CD14-positive monocyte (primary cell): ENCODE measurements around the gene ATF7IP2. TPM values are rescaled to one million over a fixed set of nuclear protein-coding genes. Genes with fewer than 3 reads are reported as not detected.
"Not testable (repeated sequence)": the region's sequence is repeated elsewhere in the genome, so short reads cannot be mapped to it uniquely, and the experiment has no call there.

Source experiments
- DNase-seq, 3 donors: peaks; one replicate each; pipeline ENCODE4 v3.0.0-alpha.2; 2011 to 2022
- H2AFZ ChIP-seq: 2 replicates; pipeline ENCODE4 v1.6.0; 2012; ENCODE audit warnings: mild to moderate bottlenecking, low read depth, low read length, inconsistent platforms; ENCODE audit not compliant: insufficient read depth, poor library complexity, severe bottlenecking
- H3K27ac ChIP-seq, 2 donors: 1 replicate in 1 of 2; 2 replicates in 1 of 2; pipeline ENCODE4 v1.5.1; 2012 to 2013; ENCODE audit warnings: low read length in 2 of 2, control low read depth in 1 of 2, inconsistent platforms in 1 of 2, low read depth in 1 of 2, mild to moderate bottlenecking in 1 of 2
- H3K27me3 ChIP-seq, 2 donors: one replicate each; pipeline versions ENCODE4 v1.6.0 to v1.6.1; 2011 to 2013; ENCODE audit warnings: low read length in 2 of 2; ENCODE audit not compliant: control insufficient read depth in 2 of 2, insufficient read depth in 2 of 2
- H3K36me3 ChIP-seq, 2 donors: replicated peaks in 1 of 2; 1 replicate in 1 of 2; 2 replicates in 1 of 2; pipeline versions ENCODE4 v1.5.1 to v1.6.1; 2012 to 2013; ENCODE audit warnings: low read length in 2 of 2, control low read depth in 1 of 2, inconsistent platforms in 1 of 2, mild to moderate bottlenecking in 1 of 2; ENCODE audit not compliant: insufficient read depth in 2 of 2, control insufficient read depth in 1 of 2
- H3K4me1 ChIP-seq, 2 donors: 1 replicate in 1 of 2; 2 replicates in 1 of 2; pipeline versions ENCODE4 v1.5.1 to v1.6.1; 2012 to 2013; ENCODE audit warnings: low read length in 2 of 2, control low read depth in 1 of 2, inconsistent platforms in 1 of 2, mild to moderate bottlenecking in 1 of 2, moderate library complexity in 1 of 2; ENCODE audit not compliant: insufficient read depth in 2 of 2, control insufficient read depth in 1 of 2
- H3K4me2 ChIP-seq: replicated peaks from 2 replicates; pipeline ENCODE3; 2012; ENCODE audit warnings: low read length, moderate library complexity, mild to moderate bottlenecking; ENCODE audit not compliant: poor library complexity, severe bottlenecking; ENCODE audit errors: extremely low read depth
- H3K4me3 ChIP-seq, 3 experiments: fragments of 200-600 bp in 1 of 3; sonication (generic) in 1 of 3; replicated peaks in 1 of 3; 1 replicate in 2 of 3; 2 replicates in 1 of 3; pipeline ENCODE4 v1.5.1; 2011 to 2013; ENCODE audit warnings: low read length in 3 of 3, mild to moderate bottlenecking in 3 of 3, control low read depth in 2 of 3, low read depth in 2 of 3, inconsistent platforms in 1 of 3, moderate library complexity in 1 of 3
- H3K79me2 ChIP-seq: 2 replicates; pipeline ENCODE4 v1.6.0; 2012; ENCODE audit warnings: mild to moderate bottlenecking, control low read depth, inconsistent platforms, low read length, moderate library complexity; ENCODE audit not compliant: insufficient read depth
- H3K9ac ChIP-seq: 2 replicates; pipeline ENCODE4 v1.6.0; 2017; ENCODE audit warnings: low read length, mild to moderate bottlenecking; ENCODE audit not compliant: insufficient read depth, poor library complexity, severe bottlenecking
- H3K9me3 ChIP-seq, 2 donors: replicated peaks in 1 of 2; 1 replicate in 1 of 2; 2 replicates in 1 of 2; pipeline versions ENCODE4 v1.5.1 to v1.6.1; 2012 to 2013; ENCODE audit warnings: low read length in 2 of 2, control low read depth in 1 of 2; ENCODE audit not compliant: control insufficient read depth in 1 of 2, insufficient read depth in 1 of 2
- H4K20me1 ChIP-seq: 2 replicates; pipeline ENCODE4 v1.6.0; 2012; ENCODE audit warnings: mild to moderate bottlenecking, low read length, control low read depth, moderate library complexity; ENCODE audit not compliant: insufficient read depth
- H3K27ac Mint-ChIP-seq, 7 donors: one replicate each; pipeline ENCODE4 v1.8.0; 2020; ENCODE audit warnings: mild to moderate bottlenecking in 7 of 7, mixed read lengths in 7 of 7, moderate library complexity in 6 of 7, inconsistent platforms in 2 of 7
- H3K27me3 Mint-ChIP-seq, 3 donors: one replicate each; pipeline ENCODE4 v1.8.0; 2021 to 2022; ENCODE audit warnings: low read depth in 3 of 3, mild to moderate bottlenecking in 3 of 3, mixed read lengths in 3 of 3, moderate library complexity in 3 of 3, inconsistent platforms in 1 of 3
- H3K36me3 Mint-ChIP-seq, 2 donors: one replicate each; pipeline ENCODE4 v1.8.0; 2020; ENCODE audit warnings: mixed read lengths in 2 of 2, inconsistent platforms in 1 of 2, mild to moderate bottlenecking in 1 of 2
- H3K4me1 Mint-ChIP-seq: one replicate; pipeline ENCODE4 v1.8.0; 2020; ENCODE audit warnings: mild to moderate bottlenecking, mixed read lengths
- H3K4me3 Mint-ChIP-seq, 2 donors: one replicate each; pipeline ENCODE4 v1.8.0; 2020; ENCODE audit warnings: mild to moderate bottlenecking in 2 of 2, mixed read lengths in 2 of 2, moderate library complexity in 1 of 2
- H3K9me3 Mint-ChIP-seq, 7 donors: one replicate each; pipeline ENCODE4 v1.8.0; 2020 to 2022; ENCODE audit warnings: mixed read lengths in 7 of 7, mild to moderate bottlenecking in 6 of 7, moderate library complexity in 6 of 7, inconsistent platforms in 2 of 7
- CTCF ChIP-seq: fragments of 200-600 bp; IDR thresholded peaks from one replicate; pipeline ENCODE4 v1.8.0; 2022; ENCODE audit warnings: antibody characterized with exemption, mild to moderate bottlenecking
- WGBS: methylation state at CpG from one replicate; pipeline ENCODE4 v1.1.5; 2013; ENCODE audit warnings: missing lambda C conversion rate; ENCODE audit not compliant: insufficient coverage; 5-methylcytosine and 5-hydroxymethylcytosine counted together
- intact Hi-C, 2 donors: fragments of 100-400 bp; cut with micrococcal nuclease; formaldehyde crosslinking; loops; one replicate each; pipeline versions ENCODE4 v1.15.0 to v1.15.1; 2023
- polyA plus RNA-seq, 3 donors: library from polyadenylated mRNA; depleted of rRNA in 1 of 3; unstranded in 2 of 3; stranded (reverse) in 1 of 3; fragments of 300-500 nt in 2 of 3; fragments of >200 nt in 1 of 3; fragmentation: Illumina TruSeq in 2 of 3; gene quantifications; 1 replicate in 2 of 3; 2 replicates in 1 of 3; pipeline ENCODE4 v1.2.3, GENCODE V29; 2012 to 2021

ATF7IP2 gene
- polyA plus RNA-seq, 3 donors, result 8.7 to 36.4 (median 11.9) TPM

GRCh38 chr16:10466313-10466712, 80.5 kb downstream of the ATF7IP2 start:
- peaks cover 0 to 1% (median 0%) of the 10 kb centered on the region in 3 donors for H3K27me3 Mint-ChIP-seq

GRCh38 chr16:10466861-10467260, 81.0 kb downstream of the ATF7IP2 start:
- Histone ChIP-seq H3K4me3 (no peak overlapping the region), H3K27ac (no peak overlapping the region), H3K27me3 (no peaks in the 10 kb centered on the region), H3K79me2 (no peaks in the 10 kb centered on the region), H3K9me3 (no peaks in the 10 kb centered on the region), H2AFZ (no peak overlapping the region), H3K36me3 (peaks cover 0 to 9% of the 10 kb centered on the region in 2 donors), H3K4me1 (no peaks in the 10 kb centered on the region), H3K9ac (no peak overlapping the region), H3K4me2 (no peak overlapping the region), H4K20me1 (no peaks in the 10 kb centered on the region)
- peaks cover 0 to 1% (median 0%) of the 10 kb centered on the region in 3 donors for H3K27me3 Mint-ChIP-seq
- peaks cover 13 to 16% of the 10 kb centered on the region in 2 donors for H3K36me3 Mint-ChIP-seq
- peaks cover 0 to 10% (median 2%) of the 10 kb centered on the region in 7 donors for H3K9me3 Mint-ChIP-seq
- TF ChIP-seq CTCF, result no peak
- H3K27ac Mint-ChIP-seq, result no peak overlapping the region
- intact Hi-C loops, result no loop called here
- H3K4me3 Mint-ChIP-seq, result no peak overlapping the region
- no peaks in the 10 kb centered on the region for H3K4me1 Mint-ChIP-seq
- no peak for DNase-seq

More at GRCh38 chr16:10466313-10466712, 80.5 kb downstream of the ATF7IP2 start:
- Histone ChIP-seq H3K4me3 (no peak overlapping the region), H3K4me1 (no peaks in the 10 kb centered on the region), H4K20me1 (no peaks in the 10 kb centered on the region), H3K4me2 (no peak overlapping the region), H2AFZ (no peak overlapping the region), H3K9me3 (no peaks in the 10 kb centered on the region), H3K27me3 (no peaks in the 10 kb centered on the region), H3K79me2 (no peaks in the 10 kb centered on the region), H3K27ac (no peak overlapping the region), H3K36me3 (peaks cover 0 to 9% of the 10 kb centered on the region in 2 donors), H3K9ac (no peak overlapping the region)
- no CpG with 5 or more reads among the region's 2 CpGs for WGBS
- peaks cover 0 to 10% (median 2%) of the 10 kb centered on the region in 7 donors for H3K9me3 Mint-ChIP-seq
- DNase-seq, result no peak
- H3K36me3 Mint-ChIP-seq, result peaks cover 13 to 16% of the 10 kb centered on the region in 2 donors
- intact Hi-C loops, result no loop called here
- no peak for TF ChIP-seq CTCF
- no peak overlapping the region for H3K4me3 Mint-ChIP-seq
- no peaks in the 10 kb centered on the region for H3K4me1 Mint-ChIP-seq
- H3K27ac Mint-ChIP-seq, result no peak overlapping the region

GRCh38 chr16:10476636-10477035, 90.8 kb downstream of the ATF7IP2 start:
- peaks cover 22 to 25% of the 10 kb centered on the region in 2 donors for H3K36me3 Mint-ChIP-seq
- H3K79me2 ChIP-seq, result not testable (repeated sequence)

More at GRCh38 chr16:10476636-10477035, 90.8 kb downstream of the ATF7IP2 start:
- H3K27ac Mint-ChIP-seq, H3K9ac ChIP-seq, H3K9me3 ChIP-seq, H3K4me1 Mint-ChIP-seq, H2AFZ ChIP-seq, H3K27me3 ChIP-seq, H3K4me3 ChIP-seq, H3K4me1 ChIP-seq, DNase-seq, H3K4me3 Mint-ChIP-seq, H3K27me3 Mint-ChIP-seq, H4K20me1 ChIP-seq, H3K27ac ChIP-seq, H3K4me2 ChIP-seq, intact Hi-C loops: not testable (repeated sequence)
- H3K9me3 Mint-ChIP-seq, result peaks cover 9 to 16% (median 12%) of the 10 kb centered on the region in 7 donors
- H3K36me3 ChIP-seq, result peaks cover 5 to 24% of the 10 kb centered on the region in 2 donors
- no CpG with 5 or more reads among the region's 1 CpG for WGBS
